CD14-positive monocyte (primary cell): ENCODE data around the gene DHCR7. TPM values are rescaled to one million over a fixed set of nuclear protein-coding genes. Genes with fewer than 3 reads are reported as not detected.

Experiments used
- DNase-seq, 3 donors: peaks; one replicate each; pipeline ENCODE4 v3.0.0-alpha.2; 2011 to 2022
- H2AFZ ChIP-seq: 2 replicates; pipeline ENCODE4 v1.6.0; 2012; ENCODE audit warnings: mild to moderate bottlenecking, low read depth, low read length, inconsistent platforms; ENCODE audit not compliant: insufficient read depth, poor library complexity, severe bottlenecking
- H3K27ac ChIP-seq, 2 donors: 1 replicate in 1 of 2; 2 replicates in 1 of 2; pipeline ENCODE4 v1.5.1; 2012 to 2013; ENCODE audit warnings: low read length in 2 of 2, control low read depth in 1 of 2, inconsistent platforms in 1 of 2, low read depth in 1 of 2, mild to moderate bottlenecking in 1 of 2
- H3K27me3 ChIP-seq, 2 donors: one replicate each; pipeline versions ENCODE4 v1.6.0 to v1.6.1; 2011 to 2013; ENCODE audit warnings: low read length in 2 of 2; ENCODE audit not compliant: control insufficient read depth in 2 of 2, insufficient read depth in 2 of 2
- H3K36me3 ChIP-seq, 2 donors: replicated peaks in 1 of 2; 1 replicate in 1 of 2; 2 replicates in 1 of 2; pipeline versions ENCODE4 v1.5.1 to v1.6.1; 2012 to 2013; ENCODE audit warnings: low read length in 2 of 2, control low read depth in 1 of 2, inconsistent platforms in 1 of 2, mild to moderate bottlenecking in 1 of 2; ENCODE audit not compliant: insufficient read depth in 2 of 2, control insufficient read depth in 1 of 2
- H3K4me1 ChIP-seq, 2 donors: 1 replicate in 1 of 2; 2 replicates in 1 of 2; pipeline versions ENCODE4 v1.5.1 to v1.6.1; 2012 to 2013; ENCODE audit warnings: low read length in 2 of 2, control low read depth in 1 of 2, inconsistent platforms in 1 of 2, mild to moderate bottlenecking in 1 of 2, moderate library complexity in 1 of 2; ENCODE audit not compliant: insufficient read depth in 2 of 2, control insufficient read depth in 1 of 2
- H3K4me2 ChIP-seq: replicated peaks from 2 replicates; pipeline ENCODE3; 2012; ENCODE audit warnings: low read length, moderate library complexity, mild to moderate bottlenecking; ENCODE audit not compliant: poor library complexity, severe bottlenecking; ENCODE audit errors: extremely low read depth
- H3K4me3 ChIP-seq, 3 experiments: fragments of 200-600 bp in 1 of 3; sonication (generic) in 1 of 3; replicated peaks in 1 of 3; 1 replicate in 2 of 3; 2 replicates in 1 of 3; pipeline ENCODE4 v1.5.1; 2011 to 2013; ENCODE audit warnings: low read length in 3 of 3, mild to moderate bottlenecking in 3 of 3, control low read depth in 2 of 3, low read depth in 2 of 3, inconsistent platforms in 1 of 3, moderate library complexity in 1 of 3
- H3K79me2 ChIP-seq: 2 replicates; pipeline ENCODE4 v1.6.0; 2012; ENCODE audit warnings: mild to moderate bottlenecking, control low read depth, inconsistent platforms, low read length, moderate library complexity; ENCODE audit not compliant: insufficient read depth
- H3K9ac ChIP-seq: 2 replicates; pipeline ENCODE4 v1.6.0; 2017; ENCODE audit warnings: low read length, mild to moderate bottlenecking; ENCODE audit not compliant: insufficient read depth, poor library complexity, severe bottlenecking
- H3K9me3 ChIP-seq, 2 donors: replicated peaks in 1 of 2; 1 replicate in 1 of 2; 2 replicates in 1 of 2; pipeline versions ENCODE4 v1.5.1 to v1.6.1; 2012 to 2013; ENCODE audit warnings: low read length in 2 of 2, control low read depth in 1 of 2; ENCODE audit not compliant: control insufficient read depth in 1 of 2, insufficient read depth in 1 of 2
- H4K20me1 ChIP-seq: 2 replicates; pipeline ENCODE4 v1.6.0; 2012; ENCODE audit warnings: mild to moderate bottlenecking, low read length, control low read depth, moderate library complexity; ENCODE audit not compliant: insufficient read depth
- H3K27ac Mint-ChIP-seq, 7 donors: one replicate each; pipeline ENCODE4 v1.8.0; 2020; ENCODE audit warnings: mild to moderate bottlenecking in 7 of 7, mixed read lengths in 7 of 7, moderate library complexity in 6 of 7, inconsistent platforms in 2 of 7
- H3K27me3 Mint-ChIP-seq, 3 donors: one replicate each; pipeline ENCODE4 v1.8.0; 2021 to 2022; ENCODE audit warnings: low read depth in 3 of 3, mild to moderate bottlenecking in 3 of 3, mixed read lengths in 3 of 3, moderate library complexity in 3 of 3, inconsistent platforms in 1 of 3
- H3K36me3 Mint-ChIP-seq, 2 donors: one replicate each; pipeline ENCODE4 v1.8.0; 2020; ENCODE audit warnings: mixed read lengths in 2 of 2, inconsistent platforms in 1 of 2, mild to moderate bottlenecking in 1 of 2
- H3K4me1 Mint-ChIP-seq: one replicate; pipeline ENCODE4 v1.8.0; 2020; ENCODE audit warnings: mild to moderate bottlenecking, mixed read lengths
- H3K4me3 Mint-ChIP-seq, 2 donors: one replicate each; pipeline ENCODE4 v1.8.0; 2020; ENCODE audit warnings: mild to moderate bottlenecking in 2 of 2, mixed read lengths in 2 of 2, moderate library complexity in 1 of 2
- H3K9me3 Mint-ChIP-seq, 7 donors: one replicate each; pipeline ENCODE4 v1.8.0; 2020 to 2022; ENCODE audit warnings: mixed read lengths in 7 of 7, mild to moderate bottlenecking in 6 of 7, moderate library complexity in 6 of 7, inconsistent platforms in 2 of 7
- CTCF ChIP-seq: fragments of 200-600 bp; IDR thresholded peaks from one replicate; pipeline ENCODE4 v1.8.0; 2022; ENCODE audit warnings: antibody characterized with exemption, mild to moderate bottlenecking
- WGBS: methylation state at CpG from one replicate; pipeline ENCODE4 v1.1.5; 2013; ENCODE audit warnings: missing lambda C conversion rate; ENCODE audit not compliant: insufficient coverage; 5-methylcytosine and 5-hydroxymethylcytosine counted together
- intact Hi-C, 2 donors: fragments of 100-400 bp; cut with micrococcal nuclease; formaldehyde crosslinking; loops; one replicate each; pipeline versions ENCODE4 v1.15.0 to v1.15.1; 2023
- polyA plus RNA-seq, 3 donors: library from polyadenylated mRNA; depleted of rRNA in 1 of 3; unstranded in 2 of 3; stranded (reverse) in 1 of 3; fragments of 300-500 nt in 2 of 3; fragments of >200 nt in 1 of 3; fragmentation: Illumina TruSeq in 2 of 3; gene quantifications; 1 replicate in 2 of 3; 2 replicates in 1 of 3; pipeline ENCODE4 v1.2.3, GENCODE V29; 2012 to 2021

The DHCR7 gene
- polyA plus RNA-seq, 3 donors = 2.2 to 3.9 (median 2.2) TPM

- Histone ChIP-seq H2AFZ (peak overlapping the region; percentile 71), H3K9me3 (peaks cover 7 to 11% of the 10 kb centered on the region in 2 donors), H3K36me3 (no peaks in the 10 kb centered on the region), H3K27ac (peak overlapping the region in 1 of 2 donors; percentile 29), H4K20me1 (no peaks in the 10 kb centered on the region), H3K27me3 (no peaks in the 10 kb centered on the region), H3K79me2 (no peaks in the 10 kb centered on the region), H3K4me1 (peaks cover 35 to 38% of the 10 kb centered on the region in 2 donors), H3K4me2 (peak overlapping the region; percentile 96), H3K4me3 (peak overlapping the region in 1 of 3 experiments; percentile 82), H3K9ac (peak overlapping the region; percentile 73)
- H3K27me3 Mint-ChIP-seq = peaks cover 0 to 3% (median under 1%) of the 10 kb centered on the region in 3 donors
- peaks cover 7 to 19% (median 15%) of the 10 kb centered on the region in 7 donors for H3K9me3 Mint-ChIP-seq
- peak overlapping the region; percentile 90 to 93 for H3K4me3 Mint-ChIP-seq
- H3K4me1 Mint-ChIP-seq = peaks cover 36% of the 10 kb centered on the region
- H3K36me3 Mint-ChIP-seq = peaks cover 9 to 14% of the 10 kb centered on the region in 2 donors
- peak; percentile 53 to 79 (median 64) for DNase-seq
- 13% methylated on average over 4 of the region's 9 CpGs for WGBS
- H3K27ac Mint-ChIP-seq = peak overlapping the region; percentile 75 to 91 (median 84)
- intact Hi-C loops = no loop called here
- TF ChIP-seq CTCF = no peak
Measured at GRCh38 chr11:71446942-71447688, 1.1 kb downstream of the DHCR7 start.

GRCh38 chr11:71446150-71446549 is 2.0 kb downstream of the DHCR7 start:
- Histone ChIP-seq H3K4me3 (no peak overlapping the region), H3K9me3 (peaks cover 7 to 11% of the 10 kb centered on the region in 2 donors), H3K79me2 (no peaks in the 10 kb centered on the region), H2AFZ (no peak overlapping the region), H3K27ac (no peak overlapping the region), H3K4me1 (peaks cover 27 to 30% of the 10 kb centered on the region in 2 donors), H3K36me3 (no peaks in the 10 kb centered on the region), H3K4me2 (no peak overlapping the region), H4K20me1 (no peaks in the 10 kb centered on the region), H3K9ac (no peak overlapping the region), H3K27me3 (no peaks in the 10 kb centered on the region)
- no peak overlapping the region for H3K4me3 Mint-ChIP-seq
- no peak overlapping the region for H3K27ac Mint-ChIP-seq
- H3K9me3 Mint-ChIP-seq = peaks cover 7 to 19% (median 15%) of the 10 kb centered on the region in 7 donors
- TF ChIP-seq CTCF = no peak
- DNase-seq = no peak
- peaks cover 9 to 14% of the 10 kb centered on the region in 2 donors for H3K36me3 Mint-ChIP-seq
- peaks cover 28% of the 10 kb centered on the region for H3K4me1 Mint-ChIP-seq
- no CpG with 5 or more reads among the region's 1 CpG for WGBS
- intact Hi-C loops = no loop called here
- H3K27me3 Mint-ChIP-seq = peaks cover 0 to 3% (median 1%) of the 10 kb centered on the region in 3 donors
